Activated CD8-positive, alpha-beta memory T cell treated with anti-CD3 and anti-CD28 coated beads, Interleukin-2, amount 50 U/mL, for 1 hour (primary cell): ENCODE measurements around the gene CCDC171.
"Not testable (repeated sequence)": the region's sequence is repeated elsewhere in the genome, so short reads cannot be mapped to it uniquely, and the experiment has no call there.

ENCODE experiments used
- DNase-seq: peaks from one replicate; pipeline ENCODE4 v3.0.0-alpha.2; 2020; ENCODE audit errors: extremely low read depth

CCDC171 gene

GRCh38 chr9:15553528-15553898 is 670 bp downstream of the CCDC171 start:
- no peak for DNase-seq

GRCh38 chr9:15570769-15571168 is 17.9 kb downstream of the CCDC171 start:
- no peak for DNase-seq

DNA sequence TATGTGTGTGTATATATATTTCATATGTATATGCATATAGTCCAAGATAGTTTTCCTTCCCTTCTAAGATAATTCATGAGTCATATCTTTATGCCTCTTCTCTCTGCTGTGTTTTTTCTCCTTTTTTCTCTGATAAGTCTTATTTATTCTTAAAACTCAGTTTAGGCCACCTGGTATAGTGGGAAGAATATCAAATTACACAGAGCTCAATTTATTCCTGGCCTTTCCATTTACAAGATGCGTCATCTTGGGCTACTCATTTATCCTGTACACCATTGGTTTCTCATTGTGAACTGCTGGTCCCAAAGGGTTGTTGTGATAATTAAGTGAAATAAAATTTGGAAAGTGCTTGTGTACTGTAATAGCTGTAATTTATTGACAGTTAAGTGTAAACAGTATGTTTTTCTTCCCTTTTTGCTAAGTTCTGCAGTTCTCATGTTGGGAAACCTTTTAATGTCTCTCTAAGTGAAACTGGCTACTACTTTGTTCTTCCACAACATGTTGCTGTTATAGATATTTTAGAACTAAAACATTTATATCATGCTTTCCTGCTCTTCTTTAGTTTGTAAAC is 19.4 kb downstream of the CCDC171 start:
- no peak for DNase-seq

GRCh38 chr9:15576350-15577050 is 23.7 kb downstream of the CCDC171 start:
- no peak for DNase-seq

- DNase-seq, result no peak
Observed at GRCh38 chr9:15578714-15579113, 25.9 kb downstream of the CCDC171 start.

- no peak for DNase-seq
Observed at GRCh38 chr9:15584379-15584778, 31.5 kb downstream of the CCDC171 start.

DNA sequence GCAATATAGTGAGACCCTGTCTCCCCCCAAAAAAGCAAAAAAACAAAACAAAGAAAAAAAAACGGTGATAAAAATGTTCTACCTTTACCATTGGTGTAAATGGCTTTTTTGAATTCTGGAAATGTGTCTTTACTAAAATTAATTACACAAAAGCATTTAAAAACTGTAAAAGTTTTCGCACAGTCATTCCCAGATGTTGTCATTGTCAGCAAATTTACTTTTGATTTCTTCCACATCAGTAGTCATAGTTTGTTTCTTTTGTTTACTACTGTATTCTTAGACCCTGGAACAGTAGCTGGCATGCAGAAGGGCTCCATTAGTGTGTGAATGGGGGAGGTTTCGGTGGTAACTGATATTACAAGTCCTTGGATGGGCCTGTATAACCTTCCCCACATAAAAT is 39.5 kb downstream of the CCDC171 start:
- DNase-seq, result no peak

DNA sequence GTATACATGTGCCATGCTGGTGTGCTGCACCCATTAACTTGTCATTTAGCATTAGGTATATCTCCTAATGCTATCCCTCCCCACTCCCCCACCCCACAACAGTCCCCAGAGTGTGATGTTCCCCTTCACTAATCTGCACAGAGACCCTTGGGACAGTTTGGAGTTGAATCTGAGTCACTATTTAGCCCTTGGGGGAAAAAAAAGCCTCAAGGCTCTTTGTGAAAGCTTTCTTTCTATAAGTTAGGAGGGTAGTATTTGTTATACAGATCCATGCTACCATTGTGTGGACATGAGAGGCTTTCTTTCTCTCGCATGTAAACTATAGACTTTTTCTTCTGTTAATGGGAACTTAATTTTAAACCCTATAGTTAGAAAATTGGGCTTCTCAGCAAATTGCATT is 40.1 kb downstream of the CCDC171 start:
- DNase-seq, result not testable (repeated sequence)

- DNase-seq, result not testable (repeated sequence)
Observed at GRCh38 chr9:15600666-15601330, 48.0 kb downstream of the CCDC171 start.

DNA sequence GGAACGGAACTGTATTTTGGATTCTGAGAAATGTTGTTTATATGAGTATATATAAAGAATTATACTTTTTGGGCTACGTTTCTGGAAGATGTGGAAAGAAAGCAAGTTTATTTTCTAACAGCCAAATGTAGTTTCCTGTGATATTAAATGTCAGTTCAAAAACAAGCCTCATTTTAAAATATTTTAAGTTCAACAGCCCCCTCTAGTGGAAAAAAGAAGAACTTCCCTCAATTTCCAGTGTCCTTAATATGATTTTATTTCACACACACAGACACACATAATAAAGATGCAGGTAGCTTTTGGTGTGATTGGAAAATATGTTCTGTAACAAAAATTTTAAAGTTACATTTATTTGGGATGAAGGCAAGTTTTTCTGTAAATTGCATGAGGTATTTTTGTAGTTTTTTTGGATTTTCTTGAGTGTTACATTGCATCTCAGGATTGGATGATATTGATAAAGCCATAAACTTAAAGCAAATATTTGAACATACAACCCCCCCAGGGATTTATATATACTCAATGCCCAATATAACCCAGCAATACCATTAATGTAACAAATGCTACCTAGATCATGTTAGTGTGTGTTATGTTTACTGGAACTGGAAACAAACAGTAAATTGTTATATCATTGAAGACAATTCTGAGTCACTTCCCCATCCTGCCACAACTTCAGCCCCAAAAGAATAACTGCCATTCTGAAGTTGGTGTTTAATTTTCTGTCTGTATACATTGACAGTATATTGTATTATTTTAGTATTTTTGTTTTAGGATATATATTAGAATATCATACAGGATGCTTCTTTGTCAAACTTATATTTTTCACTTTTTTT is 54.0 kb downstream of the CCDC171 start:
- DNase-seq, result no peak

GRCh38 chr9:15612962-15613361 is 60.1 kb downstream of the CCDC171 start:
- no peak for DNase-seq

- no peak for DNase-seq
Observed at GRCh38 chr9:15617782-15618181, 64.9 kb downstream of the CCDC171 start.

- no peak for DNase-seq
Observed at GRCh38 chr9:15618540-15619331, 65.9 kb downstream of the CCDC171 start.

GRCh38 chr9:15622318-15622971 is 69.6 kb downstream of the CCDC171 start:
- no peak for DNase-seq

GRCh38 chr9:15635752-15636151 is 82.9 kb downstream of the CCDC171 start:
- no peak for DNase-seq

- DNase-seq, result no peak
Observed at GRCh38 chr9:15640121-15640520, 87.3 kb downstream of the CCDC171 start.

DNA sequence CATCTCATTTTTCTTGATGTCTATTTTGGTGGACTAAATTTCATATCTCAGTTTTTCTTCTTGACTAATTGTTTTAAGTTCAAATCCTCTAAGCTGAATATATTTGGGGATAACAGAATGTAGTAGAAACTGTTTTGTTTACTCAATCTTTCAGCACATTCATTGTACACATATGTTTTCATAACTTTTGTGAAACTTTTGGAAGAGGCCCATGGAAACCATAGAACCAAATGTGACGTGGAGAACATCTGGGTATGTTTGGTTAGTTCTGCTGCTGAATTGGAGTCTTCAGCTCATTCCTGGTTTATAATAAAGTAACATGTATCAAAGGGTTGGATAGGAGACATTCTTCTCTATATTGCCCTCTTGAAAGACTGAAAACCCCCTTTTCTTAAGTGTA is 88.4 kb downstream of the CCDC171 start:
- DNase-seq, result no peak

- DNase-seq, result no peak
Observed at GRCh38 chr9:15642369-15642962, 89.6 kb downstream of the CCDC171 start.

DNA sequence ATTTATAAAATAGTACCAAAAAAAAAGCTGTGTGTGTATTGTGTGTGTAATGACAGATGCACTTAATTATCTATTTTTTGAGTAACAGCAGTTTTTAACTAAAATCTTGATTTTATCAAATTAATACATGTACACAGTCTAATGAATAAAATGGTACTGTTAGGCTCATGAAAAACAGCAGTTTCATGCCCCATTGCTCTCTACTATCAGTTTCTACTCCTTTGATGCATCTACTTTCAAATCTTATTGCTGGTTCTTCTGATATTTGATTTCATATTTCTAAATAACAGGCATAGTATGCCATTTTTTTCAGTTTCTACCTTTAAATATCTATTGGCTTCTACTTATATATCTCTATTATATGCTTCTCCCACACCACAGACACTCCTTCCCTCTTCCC is 117.4 kb downstream of the CCDC171 start:
- no peak for DNase-seq

DNA sequence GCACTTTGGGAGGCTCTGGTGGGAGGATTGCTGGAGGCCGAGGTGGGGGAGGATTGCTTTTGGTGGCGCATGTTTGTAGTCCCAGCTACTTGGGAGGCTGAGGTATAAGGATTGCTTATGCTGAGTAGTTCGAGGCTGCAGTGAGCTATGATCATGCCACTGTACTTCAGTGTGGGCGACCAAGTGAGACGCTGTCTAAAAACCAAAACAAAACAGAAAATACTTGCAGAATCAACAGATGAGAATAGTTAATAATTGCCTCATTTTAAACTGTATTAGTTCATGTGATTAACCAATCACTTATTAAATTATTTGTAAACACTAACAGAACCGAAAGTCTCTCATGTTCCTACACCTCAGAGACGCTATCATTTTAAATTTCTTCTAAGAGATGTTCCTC is 118.1 kb downstream of the CCDC171 start:
- DNase-seq, result no peak

DNA sequence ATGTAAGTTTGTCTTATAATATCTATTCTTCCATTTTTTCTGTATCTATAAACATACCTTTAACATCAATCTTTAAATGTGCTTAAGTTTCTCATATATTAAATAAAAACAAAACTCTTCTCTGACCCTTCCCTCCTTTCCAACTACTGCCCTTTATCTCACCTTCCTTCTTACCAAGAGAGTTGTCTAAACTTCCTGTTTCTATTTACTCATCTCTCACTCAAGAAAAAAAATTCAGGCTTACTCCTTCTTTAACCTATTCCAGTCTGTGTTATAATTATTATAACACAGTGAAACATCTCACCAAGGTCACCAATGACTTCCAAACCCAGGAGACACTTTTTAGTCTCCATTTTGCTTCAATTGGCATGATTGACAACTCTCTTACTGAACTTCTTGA is 140.9 kb downstream of the CCDC171 start:
- no peak for DNase-seq
